Measurements from ENCODE around the gene HERPUD1. TPM values are rescaled to one million over a fixed set of nuclear protein-coding genes. Genes with fewer than 3 reads are reported as not detected.

The HERPUD1 gene
- total RNA-seq, 1 donor from 2014 or later: 110 TPM

GRCh38 chr16:56964243-56965148 is 32.6 kb downstream of the HERPUD1 start:
- H3K4me3 ChIP-seq (ENCODE audit: low read depth, low read length): no peak overlapping the region
- TF ChIP-seq, protein P1, sequence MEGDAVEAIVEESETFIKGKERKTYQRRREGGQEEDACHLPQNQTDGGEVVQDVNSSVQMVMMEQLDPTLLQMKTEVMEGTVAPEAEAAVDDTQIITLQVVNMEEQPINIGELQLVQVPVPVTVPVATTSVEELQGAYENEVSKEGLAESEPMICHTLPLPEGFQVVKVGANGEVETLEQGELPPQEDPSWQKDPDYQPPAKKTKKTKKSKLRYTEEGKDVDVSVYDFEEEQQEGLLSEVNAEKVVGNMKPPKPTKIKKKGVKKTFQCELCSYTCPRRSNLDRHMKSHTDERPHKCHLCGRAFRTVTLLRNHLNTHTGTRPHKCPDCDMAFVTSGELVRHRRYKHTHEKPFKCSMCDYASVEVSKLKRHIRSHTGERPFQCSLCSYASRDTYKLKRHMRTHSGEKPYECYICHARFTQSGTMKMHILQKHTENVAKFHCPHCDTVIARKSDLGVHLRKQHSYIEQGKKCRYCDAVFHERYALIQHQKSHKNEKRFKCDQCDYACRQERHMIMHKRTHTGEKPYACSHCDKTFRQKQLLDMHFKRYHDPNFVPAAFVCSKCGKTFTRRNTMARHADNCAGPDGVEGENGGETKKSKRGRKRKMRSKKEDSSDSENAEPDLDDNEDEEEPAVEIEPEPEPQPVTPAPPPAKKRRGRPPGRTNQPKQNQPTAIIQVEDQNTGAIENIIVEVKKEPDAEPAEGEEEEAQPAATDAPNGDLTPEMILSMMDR (IDR thresholded peaks at IDR 0.05; ENCODE audit: insufficient read depth, low read length, severe bottlenecking): peak; percentile 80
- DNase-seq (ENCODE audit: low read depth) (peak; percentile 51), FAIRE-seq (no peak)
- no peaks in the 10 kb centered on the region for H3K36me3 ChIP-seq (ENCODE audit: control insufficient read depth, insufficient read depth, low read length)
- no peaks in the 10 kb centered on the region for H3K27me3 ChIP-seq (ENCODE audit: control insufficient read depth, insufficient read depth, low read length)

- TF ChIP-seq, protein P1 (IDR thresholded peaks at IDR 0.05; ENCODE audit: insufficient read depth, low read length, severe bottlenecking): no peak
- DNase-seq (ENCODE audit: low read depth) (no peak), FAIRE-seq (no peak)
- no peaks in the 10 kb centered on the region for H3K27me3 ChIP-seq (ENCODE audit: control insufficient read depth, insufficient read depth, low read length)
- H3K4me3 ChIP-seq (ENCODE audit: low read depth, low read length): no peak overlapping the region
- H3K36me3 ChIP-seq (ENCODE audit: control insufficient read depth, insufficient read depth, low read length): no peaks in the 10 kb centered on the region
These were observed 33.5 kb downstream of the HERPUD1 start for GRCh38 chr16:56965149-56966092.

DNA sequence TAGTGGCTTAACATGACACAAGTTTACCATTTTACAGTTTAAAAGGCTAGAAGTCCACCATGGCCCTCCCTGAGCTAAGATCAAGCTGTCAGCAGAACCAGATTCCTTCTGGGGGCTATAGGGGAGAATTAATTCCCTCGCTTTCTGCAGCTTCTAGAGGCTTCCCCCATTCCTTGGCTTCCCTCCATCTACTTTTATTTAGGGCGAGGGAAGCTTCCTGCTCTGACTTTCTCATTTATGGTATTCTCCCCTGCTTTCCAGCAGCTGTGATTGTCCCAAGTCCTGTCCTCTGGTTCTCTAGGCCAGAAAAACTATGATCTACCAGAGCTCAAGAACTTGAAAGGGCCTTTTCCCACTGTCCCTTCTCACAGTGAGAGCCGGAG is 34.1 kb downstream of the HERPUD1 start:
- H3K4me3 ChIP-seq (ENCODE audit: low read depth, low read length): no peak overlapping the region
- H3K27me3 ChIP-seq (ENCODE audit: control insufficient read depth, insufficient read depth, low read length): peaks cover 3% of the 10 kb centered on the region
- TF ChIP-seq, protein P1 (IDR thresholded peaks at IDR 0.05; ENCODE audit: insufficient read depth, low read length, severe bottlenecking): no peak
- no peak for FAIRE-seq
- DNase-seq (ENCODE audit: low read depth): no peak
- H3K36me3 ChIP-seq (ENCODE audit: control insufficient read depth, insufficient read depth, low read length): no peaks in the 10 kb centered on the region

GRCh38 chr16:56967733-56968132 is 35.8 kb downstream of the HERPUD1 start:
- no peak overlapping the region for H3K4me3 ChIP-seq (ENCODE audit: low read depth, low read length)
- FAIRE-seq (no peak), DNase-seq (ENCODE audit: low read depth) (no peak)
- no peaks in the 10 kb centered on the region for H3K36me3 ChIP-seq (ENCODE audit: control insufficient read depth, insufficient read depth, low read length)
- TF ChIP-seq, protein P1 (IDR thresholded peaks at IDR 0.05; ENCODE audit: insufficient read depth, low read length, severe bottlenecking): no peak
- H3K27me3 ChIP-seq (ENCODE audit: control insufficient read depth, insufficient read depth, low read length): peaks cover 6% of the 10 kb centered on the region

- no peaks in the 10 kb centered on the region for H3K36me3 ChIP-seq (ENCODE audit: control insufficient read depth, insufficient read depth, low read length)
- no peak overlapping the region for H3K4me3 ChIP-seq (ENCODE audit: low read depth, low read length)
- DNase-seq (ENCODE audit: low read depth) (no peak), FAIRE-seq (no peak)
- TF ChIP-seq, protein P1 (IDR thresholded peaks at IDR 0.05; ENCODE audit: insufficient read depth, low read length, severe bottlenecking): no peak
- peaks cover 6% of the 10 kb centered on the region for H3K27me3 ChIP-seq (ENCODE audit: control insufficient read depth, insufficient read depth, low read length)
These were observed 37.8 kb downstream of the HERPUD1 start for GRCh38 chr16:56969769-56970168.
